ENCODE measurements around the gene PYGO2. TPM values are rescaled to one million over a fixed set of nuclear protein-coding genes. Genes with fewer than 3 reads are reported as not detected.

PYGO2 gene
- total and polyA plus RNA-seq, 2 of the 8 experiments (the other 6 are each of a cell fraction or from before 2014, with no cell fraction given): 31.0 to 31.6 TPM

DNA sequence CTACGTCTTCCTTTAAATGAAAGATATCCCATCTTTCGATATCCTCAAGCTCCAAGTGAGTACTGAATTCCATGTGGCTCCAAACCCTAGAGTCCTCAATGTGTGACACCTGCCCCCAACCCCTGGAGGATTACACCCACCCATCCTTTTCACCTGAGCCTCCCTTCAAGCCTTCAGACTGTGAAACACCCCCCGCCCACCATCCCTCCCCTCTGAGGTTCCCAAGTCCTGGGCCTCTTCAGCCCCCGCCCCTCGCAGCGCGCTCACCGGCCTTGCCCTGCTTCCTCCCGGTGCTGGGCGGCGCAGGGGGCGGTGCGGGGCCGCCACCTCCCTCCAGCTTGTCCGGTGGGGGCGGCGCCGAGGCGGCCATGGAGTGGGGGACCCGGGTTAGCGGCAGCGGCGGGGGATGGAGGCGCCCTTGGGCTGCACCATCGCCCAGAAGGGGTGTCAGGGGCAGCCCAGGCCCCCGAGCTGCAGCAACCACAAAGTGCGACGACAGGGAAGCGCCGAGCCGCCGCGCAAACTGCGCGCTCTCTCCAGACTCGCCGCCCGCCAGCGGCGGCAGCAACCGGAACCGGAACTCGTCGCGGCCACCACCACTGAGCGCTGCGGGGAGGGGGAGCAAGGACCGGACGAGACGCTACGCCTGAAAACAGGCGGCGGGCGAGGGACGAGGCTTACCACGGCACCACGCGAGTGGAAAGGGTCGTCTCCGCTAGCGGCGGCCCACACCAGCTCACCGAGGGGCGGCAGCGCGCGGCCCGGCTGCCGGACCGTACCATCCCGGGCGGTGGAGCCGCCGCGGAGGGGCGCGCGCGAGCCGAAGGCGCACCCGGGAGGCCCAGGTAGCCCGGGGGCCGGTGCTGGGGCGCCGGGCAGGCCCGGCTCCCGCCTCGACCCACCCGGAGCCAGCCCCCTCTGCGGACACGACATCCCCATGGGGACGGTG lies at the start of gene PYGO2 (continued):
- TF ChIP-seq RNF2 (IDR thresholded peaks at IDR 0.05; ENCODE audit: borderline replicate concordance, low read depth, low read length, missing control alignments, poor library complexity, severe bottlenecking): no peak
- TF ChIP-seq BRCA1 (IDR thresholded peaks at IDR 0.05; ENCODE audit: low read depth, low read length): no peak
- 0 out of 2 replicates have a peak, but pooled peaks have one; percentile 2 for TF ChIP-seq NRF1 (IDR thresholded peaks at IDR 0.05; ENCODE audit: low read depth, low read length)
- TF ChIP-seq, protein P1, sequence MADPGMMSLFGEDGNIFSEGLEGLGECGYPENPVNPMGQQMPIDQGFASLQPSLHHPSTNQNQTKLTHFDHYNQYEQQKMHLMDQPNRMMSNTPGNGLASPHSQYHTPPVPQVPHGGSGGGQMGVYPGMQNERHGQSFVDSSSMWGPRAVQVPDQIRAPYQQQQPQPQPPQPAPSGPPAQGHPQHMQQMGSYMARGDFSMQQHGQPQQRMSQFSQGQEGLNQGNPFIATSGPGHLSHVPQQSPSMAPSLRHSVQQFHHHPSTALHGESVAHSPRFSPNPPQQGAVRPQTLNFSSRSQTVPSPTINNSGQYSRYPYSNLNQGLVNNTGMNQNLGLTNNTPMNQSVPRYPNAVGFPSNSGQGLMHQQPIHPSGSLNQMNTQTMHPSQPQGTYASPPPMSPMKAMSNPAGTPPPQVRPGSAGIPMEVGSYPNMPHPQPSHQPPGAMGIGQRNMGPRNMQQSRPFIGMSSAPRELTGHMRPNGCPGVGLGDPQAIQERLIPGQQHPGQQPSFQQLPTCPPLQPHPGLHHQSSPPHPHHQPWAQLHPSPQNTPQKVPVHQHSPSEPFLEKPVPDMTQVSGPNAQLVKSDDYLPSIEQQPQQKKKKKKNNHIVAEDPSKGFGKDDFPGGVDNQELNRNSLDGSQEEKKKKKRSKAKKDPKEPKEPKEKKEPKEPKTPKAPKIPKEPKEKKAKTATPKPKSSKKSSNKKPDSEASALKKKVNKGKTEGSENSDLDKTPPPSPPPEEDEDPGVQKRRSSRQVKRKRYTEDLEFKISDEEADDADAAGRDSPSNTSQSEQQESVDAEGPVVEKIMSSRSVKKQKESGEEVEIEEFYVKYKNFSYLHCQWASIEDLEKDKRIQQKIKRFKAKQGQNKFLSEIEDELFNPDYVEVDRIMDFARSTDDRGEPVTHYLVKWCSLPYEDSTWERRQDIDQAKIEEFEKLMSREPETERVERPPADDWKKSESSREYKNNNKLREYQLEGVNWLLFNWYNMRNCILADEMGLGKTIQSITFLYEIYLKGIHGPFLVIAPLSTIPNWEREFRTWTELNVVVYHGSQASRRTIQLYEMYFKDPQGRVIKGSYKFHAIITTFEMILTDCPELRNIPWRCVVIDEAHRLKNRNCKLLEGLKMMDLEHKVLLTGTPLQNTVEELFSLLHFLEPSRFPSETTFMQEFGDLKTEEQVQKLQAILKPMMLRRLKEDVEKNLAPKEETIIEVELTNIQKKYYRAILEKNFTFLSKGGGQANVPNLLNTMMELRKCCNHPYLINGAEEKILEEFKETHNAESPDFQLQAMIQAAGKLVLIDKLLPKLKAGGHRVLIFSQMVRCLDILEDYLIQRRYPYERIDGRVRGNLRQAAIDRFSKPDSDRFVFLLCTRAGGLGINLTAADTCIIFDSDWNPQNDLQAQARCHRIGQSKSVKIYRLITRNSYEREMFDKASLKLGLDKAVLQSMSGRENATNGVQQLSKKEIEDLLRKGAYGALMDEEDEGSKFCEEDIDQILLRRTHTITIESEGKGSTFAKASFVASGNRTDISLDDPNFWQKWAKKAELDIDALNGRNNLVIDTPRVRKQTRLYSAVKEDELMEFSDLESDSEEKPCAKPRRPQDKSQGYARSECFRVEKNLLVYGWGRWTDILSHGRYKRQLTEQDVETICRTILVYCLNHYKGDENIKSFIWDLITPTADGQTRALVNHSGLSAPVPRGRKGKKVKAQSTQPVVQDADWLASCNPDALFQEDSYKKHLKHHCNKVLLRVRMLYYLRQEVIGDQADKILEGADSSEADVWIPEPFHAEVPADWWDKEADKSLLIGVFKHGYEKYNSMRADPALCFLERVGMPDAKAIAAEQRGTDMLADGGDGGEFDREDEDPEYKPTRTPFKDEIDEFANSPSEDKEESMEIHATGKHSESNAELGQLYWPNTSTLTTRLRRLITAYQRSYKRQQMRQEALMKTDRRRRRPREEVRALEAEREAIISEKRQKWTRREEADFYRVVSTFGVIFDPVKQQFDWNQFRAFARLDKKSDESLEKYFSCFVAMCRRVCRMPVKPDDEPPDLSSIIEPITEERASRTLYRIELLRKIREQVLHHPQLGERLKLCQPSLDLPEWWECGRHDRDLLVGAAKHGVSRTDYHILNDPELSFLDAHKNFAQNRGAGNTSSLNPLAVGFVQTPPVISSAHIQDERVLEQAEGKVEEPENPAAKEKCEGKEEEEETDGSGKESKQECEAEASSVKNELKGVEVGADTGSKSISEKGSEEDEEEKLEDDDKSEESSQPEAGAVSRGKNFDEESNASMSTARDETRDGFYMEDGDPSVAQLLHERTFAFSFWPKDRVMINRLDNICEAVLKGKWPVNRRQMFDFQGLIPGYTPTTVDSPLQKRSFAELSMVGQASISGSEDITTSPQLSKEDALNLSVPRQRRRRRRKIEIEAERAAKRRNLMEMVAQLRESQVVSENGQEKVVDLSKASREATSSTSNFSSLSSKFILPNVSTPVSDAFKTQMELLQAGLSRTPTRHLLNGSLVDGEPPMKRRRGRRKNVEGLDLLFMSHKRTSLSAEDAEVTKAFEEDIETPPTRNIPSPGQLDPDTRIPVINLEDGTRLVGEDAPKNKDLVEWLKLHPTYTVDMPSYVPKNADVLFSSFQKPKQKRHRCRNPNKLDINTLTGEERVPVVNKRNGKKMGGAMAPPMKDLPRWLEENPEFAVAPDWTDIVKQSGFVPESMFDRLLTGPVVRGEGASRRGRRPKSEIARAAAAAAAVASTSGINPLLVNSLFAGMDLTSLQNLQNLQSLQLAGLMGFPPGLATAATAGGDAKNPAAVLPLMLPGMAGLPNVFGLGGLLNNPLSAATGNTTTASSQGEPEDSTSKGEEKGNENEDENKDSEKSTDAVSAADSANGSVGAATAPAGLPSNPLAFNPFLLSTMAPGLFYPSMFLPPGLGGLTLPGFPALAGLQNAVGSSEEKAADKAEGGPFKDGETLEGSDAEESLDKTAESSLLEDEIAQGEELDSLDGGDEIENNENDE (IDR thresholded peaks at IDR 0.05; ENCODE audit: insufficient replicate concordance, low read length): no peak
- 0 out of 2 replicates have a peak, but pooled peaks have one; percentile 19 for TF ChIP-seq YY1 (IDR thresholded peaks at IDR 0.05; ENCODE audit: low read depth, low read length)
- peak; percentile 5 to 53; a peak in 1 of 4 replicates for TF ChIP-seq RAD21 (IDR thresholded peaks at IDR 0.05 in 1 of 2, conservative IDR thresholded peaks at IDR 0.05 in 1 of 2; ENCODE audit: low read depth in 2 of 2, low read length in 2 of 2)
- TF ChIP-seq NANOG (IDR thresholded peaks at IDR 0.05; ENCODE audit: insufficient read depth, low read depth, low read length, poor library complexity, severe bottlenecking): no peak
- TF ChIP-seq RBBP5 (IDR thresholded peaks at IDR 0.05; ENCODE audit: borderline replicate concordance, low read depth, low read length): peak; percentile 91; the same call in 1 of the 2 replicates

All from H1 (cell line).